OCI-LY1 (cell line): Measurements from ENCODE around the gene FAHD1.

Experiments used
- EZH2 ChIP-seq: fragments of 200-600 bp; sonication (generic), shearing (Covaris generic); IDR thresholded peaks from 2 replicates; pipeline ENCODE4 v1.8.0; 2017; ENCODE audit warnings: borderline replicate concordance, mixed run types, mild to moderate bottlenecking, antibody characterized with exemption, low read length, moderate library complexity, mixed read lengths
- TF ChIP-seq, protein P1 (sequence below): fragments of 200-600 bp; sonication (generic), shearing (Covaris generic); IDR thresholded peaks from 2 replicates; pipeline ENCODE4 v1.5.1; 2017; ENCODE audit warnings: mild to moderate bottlenecking, antibody characterized with exemption, low read length, moderate library complexity, mixed read lengths

DNA sequence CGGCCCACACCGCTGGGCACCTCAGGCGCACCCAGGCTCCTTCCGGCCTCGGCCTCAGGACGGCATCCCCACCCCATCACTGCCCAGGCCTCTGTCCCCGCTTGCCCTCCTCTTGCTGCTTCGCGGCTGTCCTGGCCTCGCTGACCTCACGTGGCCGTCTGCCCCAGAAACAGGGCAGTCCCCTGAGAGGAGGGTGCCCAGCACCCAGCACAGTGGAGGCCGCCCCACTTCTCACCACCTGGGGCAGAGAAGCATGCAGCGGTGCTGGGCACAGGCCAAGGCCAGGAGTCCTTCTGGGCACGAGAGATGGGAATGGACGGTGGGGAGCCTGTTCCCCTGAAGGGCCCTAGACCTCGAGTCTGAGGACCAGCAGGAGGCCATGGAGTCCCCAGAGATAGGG is 9.3 kb upstream of the FAHD1 start:
- TF ChIP-seq, protein P1, sequence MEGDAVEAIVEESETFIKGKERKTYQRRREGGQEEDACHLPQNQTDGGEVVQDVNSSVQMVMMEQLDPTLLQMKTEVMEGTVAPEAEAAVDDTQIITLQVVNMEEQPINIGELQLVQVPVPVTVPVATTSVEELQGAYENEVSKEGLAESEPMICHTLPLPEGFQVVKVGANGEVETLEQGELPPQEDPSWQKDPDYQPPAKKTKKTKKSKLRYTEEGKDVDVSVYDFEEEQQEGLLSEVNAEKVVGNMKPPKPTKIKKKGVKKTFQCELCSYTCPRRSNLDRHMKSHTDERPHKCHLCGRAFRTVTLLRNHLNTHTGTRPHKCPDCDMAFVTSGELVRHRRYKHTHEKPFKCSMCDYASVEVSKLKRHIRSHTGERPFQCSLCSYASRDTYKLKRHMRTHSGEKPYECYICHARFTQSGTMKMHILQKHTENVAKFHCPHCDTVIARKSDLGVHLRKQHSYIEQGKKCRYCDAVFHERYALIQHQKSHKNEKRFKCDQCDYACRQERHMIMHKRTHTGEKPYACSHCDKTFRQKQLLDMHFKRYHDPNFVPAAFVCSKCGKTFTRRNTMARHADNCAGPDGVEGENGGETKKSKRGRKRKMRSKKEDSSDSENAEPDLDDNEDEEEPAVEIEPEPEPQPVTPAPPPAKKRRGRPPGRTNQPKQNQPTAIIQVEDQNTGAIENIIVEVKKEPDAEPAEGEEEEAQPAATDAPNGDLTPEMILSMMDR: no peak
- no peak for TF ChIP-seq EZH2
